GM19193 (cell line): Measurements from ENCODE around the gene GHRH.

Source experiments
- POLR2A ChIP-seq: IDR thresholded peaks from 4 replicates; pipeline ENCODE4 v1.6.1; 2011; ENCODE audit not compliant: insufficient read depth, insufficient read length; ENCODE audit errors: extremely low read depth

The GHRH gene, protein sequence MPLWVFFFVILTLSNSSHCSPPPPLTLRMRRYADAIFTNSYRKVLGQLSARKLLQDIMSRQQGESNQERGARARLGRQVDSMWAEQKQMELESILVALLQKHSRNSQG

DNA sequence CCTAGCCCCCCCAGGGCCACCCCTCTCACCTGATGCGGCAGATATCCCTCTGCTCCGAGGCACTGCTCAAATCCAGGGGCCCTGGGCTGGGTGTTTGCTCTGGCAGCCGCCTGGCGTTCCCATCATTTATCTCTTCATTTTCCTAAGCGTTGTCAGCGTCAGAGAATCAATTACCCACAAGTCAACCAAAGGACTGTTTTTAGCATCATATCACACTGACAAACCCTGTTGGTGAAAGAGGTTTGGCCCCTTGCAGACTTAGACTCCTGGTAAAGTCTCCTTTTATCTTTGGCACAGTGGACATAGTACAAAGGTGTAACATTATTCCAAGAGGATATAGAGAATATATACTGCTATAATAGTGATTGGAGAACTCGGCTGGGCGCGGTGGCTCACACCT lies at the start of gene GHRH:
TSS of gene GHRH (minus strand) at position 101 of the 400 bp plus-strand sequence. CDS start 4,925 bp downstream, outside the sequence.
- TF ChIP-seq POLR2A: no peak

DNA sequence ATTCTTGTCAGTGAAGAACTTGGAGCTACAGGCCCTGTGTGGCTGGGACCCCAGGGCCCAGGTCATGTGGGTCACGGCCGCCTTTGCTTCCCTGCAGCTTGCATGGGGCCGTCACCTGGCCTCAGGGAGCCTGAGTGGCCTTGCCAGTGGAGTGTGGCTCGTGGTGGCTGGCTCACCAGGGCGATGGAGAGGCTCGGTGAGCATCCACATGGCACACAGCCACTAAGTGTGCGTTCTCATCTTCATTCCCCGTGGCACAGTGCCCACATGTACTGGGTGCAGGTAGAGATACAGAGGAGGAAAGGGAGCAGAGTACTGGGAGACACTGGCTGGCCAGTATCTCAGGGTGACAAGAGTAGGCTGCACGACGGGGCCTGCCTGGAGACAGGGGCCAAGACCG lies 49.3 kb upstream of the GHRH start:
- TF ChIP-seq POLR2A: no peak

DNA sequence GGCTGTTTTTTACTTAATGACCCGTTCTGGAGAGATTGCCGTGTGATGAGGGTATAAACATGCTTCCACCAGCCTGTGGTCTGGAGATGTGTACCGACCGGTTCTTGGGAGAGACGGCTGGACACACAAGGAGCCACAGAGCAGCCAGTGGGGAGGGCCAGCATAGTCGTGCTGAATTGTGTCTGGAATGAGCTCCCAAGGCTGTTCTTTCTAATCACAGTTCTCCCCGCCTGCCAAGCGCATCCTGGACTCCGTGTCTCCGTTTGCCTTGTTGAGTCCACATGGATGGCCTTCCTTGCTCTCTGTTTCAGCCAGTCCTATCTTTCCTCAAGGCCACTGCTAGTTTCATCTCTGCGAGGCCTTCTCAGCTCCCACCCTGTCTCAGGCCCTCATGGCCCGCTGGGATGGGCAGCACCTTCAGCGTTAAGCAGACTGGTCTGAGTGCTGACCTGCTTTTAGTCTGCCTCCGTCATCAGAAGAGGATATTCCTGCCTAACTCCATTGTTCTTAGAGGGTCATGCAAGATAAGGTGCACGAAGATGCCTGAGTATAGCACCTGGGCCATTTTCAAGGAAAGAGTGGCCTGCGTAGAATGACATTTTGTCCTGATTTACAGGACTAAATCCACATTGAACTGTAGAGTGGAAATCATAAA lies 48.4 kb upstream of the GHRH start:
- no peak for TF ChIP-seq POLR2A

DNA sequence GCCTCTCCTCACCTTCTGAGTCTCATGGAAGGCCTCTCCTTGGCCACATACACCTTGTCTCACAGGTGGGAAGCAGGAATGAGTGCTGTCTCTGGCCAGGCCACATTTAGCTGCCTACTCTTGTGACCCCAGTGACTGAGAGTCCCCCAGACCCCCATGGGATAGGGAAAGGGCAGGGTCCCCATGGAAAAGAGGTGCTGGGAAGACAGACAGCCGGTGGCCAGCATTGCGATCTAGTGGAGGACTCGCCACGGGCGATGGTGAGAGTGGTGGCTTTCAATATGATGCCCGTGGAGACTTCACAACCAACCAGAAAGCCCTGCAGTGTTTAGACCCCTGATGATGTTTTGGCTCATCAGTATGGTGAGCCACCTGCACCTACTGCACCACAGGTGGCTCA lies 47.7 kb upstream of the GHRH start:
- no peak for TF ChIP-seq POLR2A

DNA sequence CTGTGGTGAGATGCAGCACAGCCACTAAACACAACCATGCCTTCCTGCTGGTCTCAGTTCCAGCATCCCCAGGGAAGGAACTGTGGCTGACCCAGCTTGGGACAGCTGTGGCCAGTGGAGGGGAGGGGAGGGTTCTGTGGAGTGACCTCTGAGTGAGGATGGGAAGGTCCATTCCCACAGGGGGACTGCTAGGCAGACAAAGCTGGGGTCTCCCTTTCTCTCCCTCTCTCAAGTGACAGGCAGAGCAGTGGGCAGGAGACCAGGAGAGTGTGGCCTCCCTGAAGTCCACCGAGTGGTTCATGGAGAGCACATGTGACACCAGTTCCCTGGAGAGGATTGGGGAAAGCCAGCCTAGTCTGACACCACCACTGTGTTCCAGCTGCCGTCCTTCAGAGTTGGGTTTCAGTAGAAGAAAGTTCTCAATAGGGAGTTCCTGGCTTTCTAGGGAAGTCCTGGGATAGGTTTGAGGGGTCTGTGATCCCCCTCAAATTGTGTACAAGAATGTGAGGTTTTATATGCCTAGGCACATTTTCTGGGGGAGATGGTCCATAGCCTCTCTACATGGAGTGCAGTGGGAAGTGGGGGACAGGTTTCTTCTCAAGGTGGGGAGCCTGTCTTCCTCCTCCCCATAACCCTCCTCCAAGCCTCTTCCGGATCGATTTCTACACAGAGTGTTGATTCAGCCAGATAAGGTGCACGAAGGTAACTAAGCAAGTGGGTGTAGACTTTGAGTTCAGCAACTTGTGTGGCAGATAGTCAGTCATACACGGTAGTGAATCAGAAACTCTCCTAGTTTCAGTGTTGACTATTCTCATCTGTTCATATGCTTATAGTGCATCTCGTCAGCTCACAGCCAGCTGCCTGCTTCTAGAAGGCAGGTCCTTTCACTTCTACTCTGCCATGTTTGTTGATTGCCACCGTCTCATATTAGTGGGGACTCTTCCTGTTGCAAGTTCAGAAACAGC lies 46.8 kb upstream of the GHRH start:
- no peak for TF ChIP-seq POLR2A

DNA sequence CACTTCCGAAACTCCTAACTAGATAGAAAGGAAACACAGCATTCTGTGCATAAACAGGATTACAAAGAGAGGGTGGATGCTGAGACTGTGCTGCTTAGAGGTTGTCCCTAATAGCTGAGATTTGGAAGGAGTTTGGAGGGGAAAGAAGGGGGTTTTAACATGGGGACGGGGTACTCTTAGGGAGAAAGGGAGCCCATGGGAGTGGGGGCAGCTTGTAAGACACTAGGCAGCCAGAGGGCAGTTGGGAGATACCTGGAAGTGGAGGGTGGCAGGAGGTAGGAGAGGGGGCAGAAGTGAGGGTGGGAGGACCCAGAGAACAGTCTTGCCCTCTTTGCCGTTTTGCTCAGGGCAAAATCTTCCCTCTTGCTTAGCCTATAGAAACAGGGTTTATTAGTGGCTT lies 44.2 kb upstream of the GHRH start:
- TF ChIP-seq POLR2A: no peak

DNA sequence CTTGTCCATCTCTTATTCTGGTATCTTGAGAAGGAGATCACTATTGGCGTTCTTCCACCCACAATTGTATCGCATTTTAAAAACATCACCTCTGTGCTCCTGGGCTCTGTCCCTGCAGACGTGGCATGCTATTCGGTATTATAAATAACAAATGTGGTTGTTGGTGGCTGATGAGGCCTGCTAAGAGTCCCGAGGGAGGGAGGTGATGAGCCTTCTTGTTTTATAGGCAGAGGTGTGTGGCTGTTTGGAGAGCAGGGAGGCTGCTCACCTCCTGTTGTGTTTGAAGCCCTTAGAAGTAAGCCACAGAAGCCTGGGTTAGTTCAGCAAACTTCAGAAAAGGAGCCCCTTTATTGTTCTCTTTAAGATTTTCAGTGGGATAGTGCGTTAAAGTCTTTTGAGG lies 43.5 kb upstream of the GHRH start:
- TF ChIP-seq POLR2A: no peak

DNA sequence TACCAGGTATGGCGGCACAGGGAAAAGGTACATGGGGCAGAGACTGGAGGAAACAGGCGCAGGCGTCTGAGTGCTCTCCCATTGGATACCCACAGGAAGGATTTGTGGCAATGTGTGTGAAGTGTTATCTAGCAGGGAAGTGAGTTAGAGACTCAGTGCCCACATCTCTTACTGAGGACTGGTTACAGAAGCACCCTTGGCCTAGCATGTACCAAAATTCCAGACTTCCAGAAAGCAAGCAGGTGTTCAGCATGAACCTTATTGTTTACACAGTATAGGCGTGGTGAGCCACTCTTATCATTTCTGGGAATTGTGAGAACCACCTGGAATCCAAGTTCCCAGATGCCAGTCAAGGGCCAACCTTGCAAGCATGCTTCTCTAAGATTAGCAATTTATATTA lies 42.0 kb upstream of the GHRH start:
- no peak for TF ChIP-seq POLR2A

DNA sequence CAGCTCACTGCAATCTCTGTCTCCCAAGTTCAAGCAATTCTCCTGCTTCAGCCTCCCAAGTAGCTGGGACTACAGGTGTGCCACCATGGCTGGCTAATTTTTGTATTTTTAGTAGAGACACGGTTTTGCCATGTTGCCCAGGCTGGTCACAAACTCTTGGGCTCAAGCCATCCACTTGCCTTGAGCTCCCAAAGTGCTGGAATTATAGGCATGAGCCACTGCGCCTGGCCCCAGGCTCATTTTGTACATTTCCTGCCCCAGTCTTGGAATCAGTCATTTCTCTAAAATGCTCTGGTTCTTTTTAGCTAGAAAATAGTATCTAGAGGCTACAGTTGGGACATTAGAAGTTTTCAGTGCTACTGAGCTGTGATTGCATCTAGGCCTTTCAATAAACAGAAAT lies 41.4 kb upstream of the GHRH start:
- TF ChIP-seq POLR2A: no peak

DNA sequence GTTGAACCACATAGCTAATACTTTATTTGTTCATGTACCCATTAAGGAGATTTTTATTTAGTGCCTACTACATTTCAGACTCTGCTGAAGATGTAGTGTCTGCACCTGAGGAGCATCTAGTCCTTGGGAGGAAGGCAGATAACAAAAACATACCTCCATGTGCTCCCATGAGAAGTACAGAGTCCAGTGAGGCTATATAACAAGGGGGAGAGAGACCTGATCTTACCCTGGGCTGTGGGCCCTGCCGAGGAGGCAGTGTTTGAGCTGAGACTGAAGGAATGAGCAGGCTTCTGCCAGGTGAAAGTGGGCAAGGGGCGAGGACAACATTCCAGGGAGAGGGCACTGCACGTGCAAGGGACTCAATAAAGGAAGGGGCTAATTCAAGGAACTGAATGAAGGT lies 39.9 kb upstream of the GHRH start:
- no peak for TF ChIP-seq POLR2A

DNA sequence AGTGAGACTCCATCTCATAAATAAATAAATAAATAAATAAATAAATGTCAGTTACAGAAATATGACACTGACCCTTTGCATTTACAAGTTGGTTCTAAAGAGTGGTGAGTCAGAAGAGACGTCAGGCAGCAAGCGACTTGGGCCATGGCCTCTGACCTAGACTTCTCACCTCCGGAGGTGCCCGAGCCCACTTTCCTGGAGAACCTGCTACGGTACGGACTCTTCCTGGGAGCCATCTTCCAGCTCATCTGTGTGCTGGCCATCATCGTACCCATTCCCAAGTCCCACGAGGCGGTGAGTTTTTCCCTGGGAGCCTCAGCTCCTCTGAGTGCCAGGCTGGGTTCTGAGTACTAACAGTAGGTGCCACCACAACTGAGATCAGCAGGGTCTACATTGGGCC lies 39.5 kb upstream of the GHRH start:
- no peak for TF ChIP-seq POLR2A

DNA sequence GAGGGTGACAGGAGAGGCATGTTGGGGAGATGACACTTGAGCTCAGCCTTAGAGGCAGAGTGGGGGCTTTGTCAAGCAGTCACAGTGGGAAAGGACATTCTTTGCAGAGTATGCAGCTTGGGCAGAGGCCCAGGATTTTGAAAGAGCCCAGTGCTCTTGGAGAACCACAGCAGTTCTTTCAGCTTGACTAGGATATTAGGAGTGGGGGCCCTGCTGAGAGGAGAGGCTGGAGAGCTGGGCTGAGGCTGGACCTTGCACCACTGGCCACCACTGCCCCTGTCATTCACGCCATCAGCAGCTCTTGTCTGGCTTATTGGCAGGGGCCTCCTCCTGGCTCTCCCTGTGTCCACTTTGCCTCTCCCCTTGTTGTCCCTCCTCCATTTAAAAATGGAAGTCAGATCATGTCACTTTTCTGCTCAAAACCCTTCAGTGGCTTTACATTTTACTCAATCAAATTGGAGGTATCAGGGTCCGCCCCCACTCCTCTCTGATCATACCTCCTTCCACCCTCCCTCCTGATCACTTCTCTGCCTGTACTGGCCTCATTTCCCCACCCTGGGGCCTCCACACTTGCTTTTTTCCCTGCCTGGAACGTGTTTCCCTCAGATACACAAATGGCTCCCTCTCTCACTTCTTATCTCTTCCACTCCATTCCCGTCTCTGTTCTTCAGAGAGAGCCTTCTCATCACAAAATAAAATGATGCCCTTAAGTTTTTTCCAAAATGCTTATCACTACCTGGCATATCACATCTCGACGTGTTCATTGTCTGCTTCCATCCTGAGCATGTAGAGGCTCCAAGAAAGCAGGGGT lies 38.3 kb upstream of the GHRH start:
- TF ChIP-seq POLR2A: no peak

DNA sequence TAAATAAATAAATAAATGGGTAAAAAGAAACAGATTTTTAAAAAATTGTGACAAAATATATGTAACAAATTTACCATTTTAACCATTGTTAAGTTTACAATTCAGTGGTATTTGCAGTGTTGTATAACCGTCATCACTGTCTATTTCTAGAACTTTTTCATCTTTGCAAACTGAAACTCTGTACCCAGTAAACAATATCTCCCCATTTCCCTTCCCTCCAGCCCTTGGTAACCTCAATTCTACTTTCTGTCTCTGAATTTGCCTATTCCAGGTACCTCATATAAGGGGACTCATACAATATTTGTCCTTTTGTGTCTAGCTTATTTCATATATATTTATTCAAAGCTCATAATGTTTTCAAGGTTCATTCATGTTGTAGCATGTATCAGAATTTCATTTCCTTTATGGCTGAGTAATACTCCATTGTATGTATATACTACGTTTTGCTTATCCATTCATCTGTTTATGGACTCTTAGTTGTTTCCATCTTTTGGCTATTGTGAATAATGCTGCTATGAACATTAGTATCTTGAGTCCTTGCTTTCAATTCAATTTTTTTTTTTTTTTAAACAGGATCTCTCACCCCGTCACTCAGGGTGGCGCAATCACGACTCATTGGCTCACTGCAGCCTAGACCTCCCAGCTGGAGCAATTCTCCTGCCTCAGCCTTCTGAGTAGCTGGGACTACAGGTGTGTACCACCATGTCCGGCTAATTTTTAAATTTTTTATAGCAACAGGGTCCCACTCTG lies 36.8 kb upstream of the GHRH start:
- no peak for TF ChIP-seq POLR2A

DNA sequence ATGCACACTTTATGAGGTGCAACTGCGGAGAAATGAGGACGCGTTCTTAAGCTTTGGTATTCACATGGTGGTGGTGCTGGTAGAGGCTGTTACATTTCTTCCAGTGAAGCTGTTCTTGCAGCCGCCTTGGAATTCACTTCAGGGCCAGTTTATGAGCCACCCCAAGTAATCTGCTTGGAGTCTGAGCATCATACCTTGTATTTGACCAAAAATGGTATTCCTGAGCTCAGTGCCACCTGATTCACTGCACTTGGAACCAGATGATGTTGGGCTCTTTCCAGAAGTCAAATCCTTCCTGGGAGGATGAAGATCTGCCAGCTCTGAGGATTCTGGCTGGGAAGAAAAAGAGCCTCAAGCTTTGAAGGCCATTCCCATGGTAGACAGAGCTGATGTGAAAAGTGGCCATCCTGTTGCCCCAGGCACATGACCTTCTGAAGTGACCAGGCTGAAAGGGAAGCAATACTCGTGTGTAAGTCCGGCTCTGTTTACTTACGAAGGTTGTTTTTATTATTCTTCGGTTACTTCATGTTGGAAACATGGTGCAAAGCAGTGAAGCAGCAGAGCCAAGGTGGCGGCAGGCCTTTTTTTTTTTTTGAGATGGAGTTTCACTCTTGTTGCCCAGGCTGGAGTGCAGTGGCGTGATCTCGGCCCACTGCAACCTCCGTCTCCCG lies 35.6 kb upstream of the GHRH start:
- no peak for TF ChIP-seq POLR2A
